SU-DHL-6 (cell line): ENCODE results near the gene NEUROG3.

Experiments used
- H2AFZ ChIP-seq: fragments of 200-600 bp; sonication (generic); 2 replicates; pipeline ENCODE4 v1.6.1; 2014; ENCODE audit warnings: low read depth, mild to moderate bottlenecking, moderate library complexity, mixed read lengths, antibody characterized with exemption, low read length; ENCODE audit not compliant: severe bottlenecking
- H3F3A ChIP-seq: fragments of 200-600 bp; shearing (Covaris generic); 2 replicates; pipeline ENCODE4 v1.6.0; 2016; ENCODE audit warnings: antibody characterized with exemption, mild to moderate bottlenecking; ENCODE audit not compliant: insufficient read depth
- H3K27ac ChIP-seq: fragments of 200-600 bp; sonication (generic); 2 replicates; pipeline ENCODE4 v1.5.1; 2016; ENCODE audit warnings: low read depth, mild to moderate bottlenecking, low read length, moderate library complexity, mixed read lengths
- H3K27me3 ChIP-seq: fragments of 200-600 bp; sonication (generic), shearing (Covaris generic); 2 replicates; pipeline ENCODE4 v1.6.0; 2014; ENCODE audit warnings: mild to moderate bottlenecking, low read length
- H3K36me3 ChIP-seq: fragments of 200-600 bp; sonication (generic); 2 replicates; pipeline ENCODE4 v1.6.1; 2014; ENCODE audit warnings: mild to moderate bottlenecking, low read length, mixed read lengths
- H3K4me2 ChIP-seq: fragments of 300-600, 200-600 bp; shearing (Covaris generic), sonication (generic); 2 replicates; pipeline ENCODE4 v1.6.0; 2014; ENCODE audit warnings: low read length, low read depth, mild to moderate bottlenecking; ENCODE audit not compliant: poor library complexity, severe bottlenecking
- H3K4me3 ChIP-seq: fragments of 200-600 bp; sonication (generic); 2 replicates; pipeline ENCODE4 v1.5.1; 2014; ENCODE audit warnings: antibody characterized with exemption, low read length, mild to moderate bottlenecking, mixed read lengths; ENCODE audit not compliant: insufficient read depth, poor library complexity, severe bottlenecking
- H3K79me2 ChIP-seq: fragments of 200-600 bp; sonication (generic); 2 replicates; pipeline ENCODE4 v1.6.1; 2014; ENCODE audit warnings: mild to moderate bottlenecking, low read length, moderate library complexity; ENCODE audit not compliant: insufficient read depth
- H3K9ac ChIP-seq: fragments of 200-600 bp; sonication (generic); 2 replicates; pipeline ENCODE4 v1.7.0; 2014; ENCODE audit warnings: mild to moderate bottlenecking, low read length
- H3K9me2 ChIP-seq: fragments of 200-600 bp; sonication (generic); replicated peaks from 2 replicates; pipeline ENCODE4 v1.6.1; 2014; ENCODE audit warnings: low read length; ENCODE audit not compliant: insufficient read depth
- H3K9me3 ChIP-seq: fragments of 200-600 bp; sonication (generic); 2 replicates; pipeline ENCODE4 v1.6.1; 2014; ENCODE audit warnings: low read length, mixed read lengths; ENCODE audit not compliant: insufficient read depth
- H4K20me1 ChIP-seq: fragments of 200-600 bp; sonication (generic); 2 replicates; pipeline ENCODE4 v1.6.1; 2014; ENCODE audit warnings: low read depth, mild to moderate bottlenecking, antibody characterized with exemption, low read length, moderate library complexity, mixed read lengths
- EZH2phosphoT487 ChIP-seq: fragments of 200-600 bp; sonication (generic), shearing (Covaris generic); conservative IDR thresholded peaks from 2 replicates; pipeline ENCODE4 v1.6.1; 2018; ENCODE audit warnings: mild to moderate bottlenecking, antibody characterized with exemption, low read length, moderate library complexity, mixed read lengths
- TF ChIP-seq, protein P1 (sequence below): fragments of 200-600 bp; sonication (generic); IDR thresholded peaks from one replicate; pipeline ENCODE4 v1.5.1; 2017; ENCODE audit warnings: antibody characterized with exemption, mild to moderate bottlenecking, low read length, moderate library complexity; ENCODE audit not compliant: insufficient read depth, poor library complexity, severe bottlenecking

Gene NEUROG3

GRCh38 chr10:69552268-69552667 is 21.0 kb downstream of the NEUROG3 start:
- TF ChIP-seq EZH2phosphoT487 = no peak
- TF ChIP-seq, protein P1, sequence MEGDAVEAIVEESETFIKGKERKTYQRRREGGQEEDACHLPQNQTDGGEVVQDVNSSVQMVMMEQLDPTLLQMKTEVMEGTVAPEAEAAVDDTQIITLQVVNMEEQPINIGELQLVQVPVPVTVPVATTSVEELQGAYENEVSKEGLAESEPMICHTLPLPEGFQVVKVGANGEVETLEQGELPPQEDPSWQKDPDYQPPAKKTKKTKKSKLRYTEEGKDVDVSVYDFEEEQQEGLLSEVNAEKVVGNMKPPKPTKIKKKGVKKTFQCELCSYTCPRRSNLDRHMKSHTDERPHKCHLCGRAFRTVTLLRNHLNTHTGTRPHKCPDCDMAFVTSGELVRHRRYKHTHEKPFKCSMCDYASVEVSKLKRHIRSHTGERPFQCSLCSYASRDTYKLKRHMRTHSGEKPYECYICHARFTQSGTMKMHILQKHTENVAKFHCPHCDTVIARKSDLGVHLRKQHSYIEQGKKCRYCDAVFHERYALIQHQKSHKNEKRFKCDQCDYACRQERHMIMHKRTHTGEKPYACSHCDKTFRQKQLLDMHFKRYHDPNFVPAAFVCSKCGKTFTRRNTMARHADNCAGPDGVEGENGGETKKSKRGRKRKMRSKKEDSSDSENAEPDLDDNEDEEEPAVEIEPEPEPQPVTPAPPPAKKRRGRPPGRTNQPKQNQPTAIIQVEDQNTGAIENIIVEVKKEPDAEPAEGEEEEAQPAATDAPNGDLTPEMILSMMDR = no peak
- H3K36me3 ChIP-seq = no peaks in the 10 kb centered on the region

GRCh38 chr10:69549959-69550358 is 23.3 kb downstream of the NEUROG3 start:
- TF ChIP-seq, protein P1 = no peak
- no peak for TF ChIP-seq EZH2phosphoT487
- H3K4me2 ChIP-seq = no peak overlapping the region
- no peak overlapping the region for H3K27ac ChIP-seq
- H3K4me3 ChIP-seq = no peak overlapping the region
- H2AFZ ChIP-seq = no peak overlapping the region
- H3F3A ChIP-seq = no peaks in the 10 kb centered on the region
- H3K9me3 ChIP-seq = peaks cover 14% of the 10 kb centered on the region; the same call in 1 of the 2 replicates
- H3K79me2 ChIP-seq = no peaks in the 10 kb centered on the region
- no peaks in the 10 kb centered on the region for H3K9me2 ChIP-seq
- no peaks in the 10 kb centered on the region for H3K36me3 ChIP-seq
- H4K20me1 ChIP-seq = no peaks in the 10 kb centered on the region
- no peak overlapping the region for H3K9ac ChIP-seq
- H3K27me3 ChIP-seq = no peaks in the 10 kb centered on the region

More at GRCh38 chr10:69552268-69552667, 21.0 kb downstream of the NEUROG3 start:
- Histone ChIP-seq H3K79me2 (no peaks in the 10 kb centered on the region), H3F3A (no peaks in the 10 kb centered on the region), H3K27ac (no peak overlapping the region), H2AFZ (no peak overlapping the region), H3K9ac (no peak overlapping the region), H3K27me3 (no peaks in the 10 kb centered on the region), H4K20me1 (no peaks in the 10 kb centered on the region), H3K9me3 (peaks cover 14% of the 10 kb centered on the region; the same call in 1 of the 2 replicates), H3K4me2 (no peak overlapping the region), H3K9me2 (no peaks in the 10 kb centered on the region), H3K4me3 (no peak overlapping the region)

GRCh38 chr10:69541463-69541862 is 31.8 kb downstream of the NEUROG3 start:
- H4K20me1 ChIP-seq = no peaks in the 10 kb centered on the region
- H3K9ac ChIP-seq = no peak overlapping the region
- no peaks in the 10 kb centered on the region; the same call in 1 of the 2 replicates for H3K9me3 ChIP-seq
- no peaks in the 10 kb centered on the region for H3K27me3 ChIP-seq
- H3K79me2 ChIP-seq = no peaks in the 10 kb centered on the region
- H3F3A ChIP-seq = no peaks in the 10 kb centered on the region
- H2AFZ ChIP-seq = no peak overlapping the region
- H3K4me2 ChIP-seq = no peak overlapping the region
- no peak overlapping the region for H3K27ac ChIP-seq
- H3K9me2 ChIP-seq = no peaks in the 10 kb centered on the region
- TF ChIP-seq EZH2phosphoT487 = no peak
- TF ChIP-seq, protein P1 = no peak
- no peaks in the 10 kb centered on the region for H3K36me3 ChIP-seq
- H3K4me3 ChIP-seq = no peak overlapping the region

GRCh38 chr10:69538461-69538860 is 34.8 kb downstream of the NEUROG3 start:
- H2AFZ ChIP-seq = no peak overlapping the region
- H3K4me3 ChIP-seq = no peak overlapping the region
- H4K20me1 ChIP-seq = no peaks in the 10 kb centered on the region
- no peaks in the 10 kb centered on the region for H3K9me2 ChIP-seq
- peaks cover 3% of the 10 kb centered on the region; the same call in 1 of the 2 replicates for H3K27me3 ChIP-seq
- TF ChIP-seq EZH2phosphoT487 = no peak
- TF ChIP-seq, protein P1 = no peak
- H3K36me3 ChIP-seq = no peaks in the 10 kb centered on the region
- no peak overlapping the region for H3K4me2 ChIP-seq
- H3K79me2 ChIP-seq = no peaks in the 10 kb centered on the region
- H3K9me3 ChIP-seq = no peaks in the 10 kb centered on the region; the same call in 1 of the 2 replicates
- no peak overlapping the region for H3K9ac ChIP-seq
- no peak overlapping the region for H3K27ac ChIP-seq
- H3F3A ChIP-seq = no peaks in the 10 kb centered on the region
